ENCODE data around the gene SLC12A6.
"Not testable (repeated sequence)": the region's sequence is repeated elsewhere in the genome, so short reads cannot be mapped to it uniquely, and the experiment has no call there.

SLC12A6 gene

DNA sequence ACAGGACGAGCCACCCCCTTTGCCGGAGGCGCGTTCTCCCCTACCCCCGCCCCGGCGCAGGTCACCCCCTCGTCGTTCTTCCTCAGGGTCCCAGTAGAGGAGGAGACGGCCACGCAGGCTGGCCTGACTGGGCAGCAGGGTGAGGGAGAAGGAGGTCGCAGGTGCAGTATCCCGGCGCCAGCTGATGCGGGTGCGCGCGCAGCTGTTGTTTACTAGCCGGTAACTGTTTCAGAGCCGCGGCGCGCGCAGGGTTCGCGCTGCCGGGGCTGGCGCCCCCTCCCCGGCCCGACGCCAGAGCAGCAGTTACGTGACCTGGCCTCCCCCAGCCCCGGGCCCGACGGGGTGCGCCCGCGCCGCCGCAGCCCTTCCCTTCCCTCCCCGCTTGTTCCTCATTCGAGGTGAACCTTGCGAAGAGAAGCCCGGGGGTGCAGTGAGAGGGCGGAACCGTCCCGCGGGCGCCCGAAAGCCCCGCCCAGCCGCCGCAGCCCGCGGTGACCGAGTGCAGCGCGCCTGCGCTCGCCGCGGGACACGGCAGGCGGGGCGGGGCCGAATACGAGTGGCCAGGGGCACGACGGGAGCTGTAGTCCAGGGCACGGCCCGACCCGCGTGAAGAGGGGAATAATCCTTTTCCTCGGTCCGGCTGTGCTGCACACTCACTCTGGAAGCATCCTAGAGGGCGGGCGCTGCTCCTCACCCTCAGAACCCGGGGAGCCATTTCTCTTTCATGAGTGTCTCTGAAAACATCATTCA is at the start of gene SLC12A6:
Gene SLC12A6, minus strand, starts transcription at position 225 of the 750 bp plus-strand sequence. CDS start 1,101 bp downstream, outside the sequence.
- Histone ChIP-seq H3K4me3 (peak within 1 kb of the TSS; percentile 75), H3K27me3 (ENCODE audit: low read depth) (no peaks in the 10 kb centered on the region), H3K4me1 (peaks cover 28% of the 10 kb centered on the region), H3K9me3 (no peaks in the 10 kb centered on the region), H3K36me3 (replicated peaks) (peaks cover 25% of the 10 kb centered on the region)
- in situ Hi-C loops (cut with MboI; ENCODE audit: low sequenced_read_pairs), result loop anchor here (5.0 kb wide), 1 partner anchor 95 kb away; no protein-coding TSS in a partner anchor
- peak; percentile 88 to 95 for DNase-seq (ENCODE audit: low spot score in 2 of 2)

DNA sequence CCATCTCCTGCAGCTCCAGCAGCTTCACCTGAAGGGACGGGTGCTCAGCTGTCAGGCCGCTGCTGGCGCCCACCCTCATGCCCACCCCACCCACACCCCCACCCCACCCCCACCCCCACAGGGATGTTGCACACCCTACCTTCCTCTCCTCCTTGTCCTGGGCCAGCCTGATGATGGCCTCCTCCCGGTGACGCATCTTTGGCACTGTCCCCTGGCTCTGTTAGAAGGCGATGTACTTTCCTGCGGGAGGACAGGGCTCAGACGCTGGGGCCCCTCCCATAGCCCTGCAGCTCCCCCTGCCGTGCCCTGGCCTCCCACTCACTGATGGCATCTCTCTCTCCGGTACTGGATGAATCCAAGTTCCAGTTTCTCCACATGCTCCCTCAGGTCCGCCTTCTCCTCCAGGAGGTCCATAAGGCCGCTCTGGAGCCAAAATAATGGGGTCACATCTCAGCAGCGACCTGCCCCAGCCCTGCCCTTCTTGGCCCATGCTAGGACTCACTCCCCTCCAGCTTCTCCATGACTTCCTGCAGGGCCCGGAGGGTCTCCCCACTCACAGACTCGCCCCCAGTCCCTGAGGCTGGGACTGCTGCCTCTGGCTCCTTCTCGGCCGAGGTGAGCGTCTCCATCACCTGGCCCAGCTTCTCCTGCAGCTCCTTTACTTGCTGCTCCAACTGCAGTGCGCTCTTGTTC is 44.4 kb upstream of the SLC12A6 start:
- H3K4me3 ChIP-seq; in situ Hi-C loops (cut with MboI; ENCODE audit: low sequenced_read_pairs); H3K36me3 ChIP-seq (replicated peaks); H3K4me1 ChIP-seq; DNase-seq (ENCODE audit: low spot score in 2 of 2); H3K27me3 ChIP-seq (ENCODE audit: low read depth); H3K9me3 ChIP-seq: not testable (repeated sequence)

DNA sequence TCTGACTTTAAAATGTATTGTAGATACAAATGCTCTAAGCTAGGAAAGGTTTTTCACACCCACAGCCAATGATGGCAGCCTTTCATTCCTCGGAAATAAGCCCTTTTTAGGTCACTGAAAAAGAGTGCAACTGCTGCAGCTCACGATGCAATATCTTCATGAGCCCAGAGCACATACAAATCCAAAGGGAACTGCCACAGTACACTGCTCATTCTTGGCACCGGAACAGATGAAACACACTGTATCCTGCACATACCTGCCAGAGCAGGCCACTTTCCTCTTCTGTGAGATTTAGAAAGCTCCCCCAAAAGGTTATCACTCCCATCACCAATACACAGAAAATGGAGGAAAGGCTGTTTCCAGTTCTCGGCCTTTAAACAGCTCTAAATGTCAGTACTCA is 42.9 kb upstream of the SLC12A6 start:
- H3K36me3 ChIP-seq (replicated peaks); H3K9me3 ChIP-seq; H3K4me1 ChIP-seq; H3K27me3 ChIP-seq (ENCODE audit: low read depth); in situ Hi-C loops (cut with MboI; ENCODE audit: low sequenced_read_pairs); H3K4me3 ChIP-seq; DNase-seq (ENCODE audit: low spot score in 2 of 2): not testable (repeated sequence)

DNA sequence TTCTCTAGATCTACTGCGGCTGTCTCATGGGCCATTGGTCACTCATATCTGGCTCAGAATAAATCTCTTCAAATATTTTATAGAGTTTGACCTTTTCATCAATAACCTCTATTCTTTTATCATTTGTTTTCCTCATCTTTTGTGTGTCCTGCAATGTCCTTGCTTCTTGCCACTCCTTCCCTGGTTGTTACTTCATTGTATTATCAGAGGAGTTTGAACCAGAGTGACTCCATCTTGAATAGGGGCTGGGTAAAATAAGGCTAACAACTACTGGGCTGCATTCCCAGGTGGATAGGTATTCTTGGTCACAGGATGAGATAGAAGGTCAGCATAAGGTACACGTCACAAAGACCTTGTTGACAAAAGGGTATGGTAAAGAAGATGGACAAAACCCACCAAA is 39.3 kb upstream of the SLC12A6 start:
- Histone ChIP-seq H3K9me3 (no peaks in the 10 kb centered on the region), H3K27me3 (ENCODE audit: low read depth) (no peaks in the 10 kb centered on the region), H3K36me3 (replicated peaks) (no peaks in the 10 kb centered on the region), H3K4me3 (no peak overlapping the region), H3K4me1 (peaks cover 11% of the 10 kb centered on the region)
- in situ Hi-C loops (cut with MboI; ENCODE audit: low sequenced_read_pairs), result loop anchor here (10.0 kb wide), 1 partner anchor 58 kb away; the partner anchor contains the start of gene GOLGA8A
- no peak for DNase-seq (ENCODE audit: low spot score in 2 of 2)

DNA sequence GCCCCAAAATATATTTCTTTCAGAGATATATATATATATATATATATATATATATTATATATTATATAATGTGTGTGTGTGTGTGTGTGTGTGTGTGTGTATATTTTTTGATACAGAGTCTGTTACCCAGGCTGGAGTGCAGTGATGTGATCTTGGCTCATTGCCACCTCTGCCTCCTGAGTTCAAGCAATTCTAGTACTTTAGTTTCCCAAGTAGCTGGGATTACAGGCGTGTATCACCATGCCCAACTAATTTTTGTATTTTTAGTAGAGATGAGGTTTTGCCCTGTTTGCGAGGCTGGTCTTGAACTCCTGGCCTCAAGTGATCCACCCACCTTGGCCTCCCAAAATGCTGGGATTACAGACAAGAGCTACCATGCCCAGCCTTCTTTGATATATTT is 38.0 kb upstream of the SLC12A6 start:
- peaks cover 11% of the 10 kb centered on the region for H3K4me1 ChIP-seq
- H3K9me3 ChIP-seq; DNase-seq (ENCODE audit: low spot score in 2 of 2); H3K36me3 ChIP-seq (replicated peaks); H3K4me3 ChIP-seq; H3K27me3 ChIP-seq (ENCODE audit: low read depth): not testable (repeated sequence)
- in situ Hi-C loops (cut with MboI; ENCODE audit: low sequenced_read_pairs), result loop anchor here (10.0 kb wide), 1 partner anchor 59 kb away; the partner anchor contains the start of gene GOLGA8A

DNA sequence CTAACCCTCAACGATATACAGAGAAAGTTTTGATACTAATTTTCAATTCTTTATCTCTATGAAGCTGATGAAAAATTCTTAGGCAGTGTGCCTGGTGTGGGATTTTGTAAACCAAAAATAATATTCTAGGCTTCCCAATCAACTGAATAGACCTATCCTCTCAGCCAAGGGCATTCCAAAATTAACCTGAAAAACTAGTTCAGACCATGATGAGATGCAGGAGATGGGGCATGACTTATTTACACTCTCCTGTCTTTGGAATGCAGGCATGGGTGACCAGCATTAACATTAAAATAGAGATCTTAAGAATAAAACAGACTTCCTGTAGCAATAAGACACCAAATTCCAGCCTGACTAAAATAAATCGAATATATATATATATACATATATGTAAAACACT is 37.2 kb upstream of the SLC12A6 start:
- H3K4me1 ChIP-seq, result peaks cover 11% of the 10 kb centered on the region
- no peak overlapping the region for H3K4me3 ChIP-seq
- DNase-seq (ENCODE audit: low spot score in 2 of 2), result peak in 1 of 2 experiments; percentile 44
- no peaks in the 10 kb centered on the region for H3K27me3 ChIP-seq (ENCODE audit: low read depth)
- no peaks in the 10 kb centered on the region for H3K9me3 ChIP-seq
- no peaks in the 10 kb centered on the region for H3K36me3 ChIP-seq (replicated peaks)
- in situ Hi-C loops (cut with MboI; ENCODE audit: low sequenced_read_pairs), result loop anchor here (10.0 kb wide), 1 partner anchor 60 kb away; the partner anchor contains the start of gene GOLGA8A

DNA sequence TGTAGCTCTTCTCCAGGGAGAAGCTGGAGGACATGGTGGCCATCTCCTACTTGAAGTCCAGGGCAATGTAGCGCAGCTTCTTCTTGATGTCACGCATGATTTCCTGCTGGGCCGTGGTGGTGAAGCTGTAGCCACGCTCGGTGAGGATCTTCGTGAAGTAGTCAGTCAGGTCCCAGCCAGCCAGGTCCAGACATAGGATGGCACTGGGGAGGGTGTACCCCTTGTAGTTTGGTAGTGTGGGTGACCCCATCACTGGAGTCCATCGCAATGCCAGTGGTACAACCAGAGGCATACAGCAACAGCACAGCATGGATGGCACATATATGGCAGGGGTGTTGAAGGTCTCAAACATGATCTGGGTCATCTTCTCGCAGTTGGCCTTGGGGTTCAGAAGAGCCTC is 36.4 kb upstream of the SLC12A6 start:
- Histone ChIP-seq H3K9me3 (no peaks in the 10 kb centered on the region), H3K4me1 (peaks cover 11% of the 10 kb centered on the region), H3K36me3 (replicated peaks) (no peaks in the 10 kb centered on the region), H3K4me3 (no peak overlapping the region), H3K27me3 (ENCODE audit: low read depth) (no peaks in the 10 kb centered on the region)
- in situ Hi-C loops (cut with MboI; ENCODE audit: low sequenced_read_pairs), result loop anchor here (10.0 kb wide), 1 partner anchor 61 kb away; the partner anchor contains the start of gene GOLGA8A
- DNase-seq (ENCODE audit: low spot score in 2 of 2), result no peak

DNA sequence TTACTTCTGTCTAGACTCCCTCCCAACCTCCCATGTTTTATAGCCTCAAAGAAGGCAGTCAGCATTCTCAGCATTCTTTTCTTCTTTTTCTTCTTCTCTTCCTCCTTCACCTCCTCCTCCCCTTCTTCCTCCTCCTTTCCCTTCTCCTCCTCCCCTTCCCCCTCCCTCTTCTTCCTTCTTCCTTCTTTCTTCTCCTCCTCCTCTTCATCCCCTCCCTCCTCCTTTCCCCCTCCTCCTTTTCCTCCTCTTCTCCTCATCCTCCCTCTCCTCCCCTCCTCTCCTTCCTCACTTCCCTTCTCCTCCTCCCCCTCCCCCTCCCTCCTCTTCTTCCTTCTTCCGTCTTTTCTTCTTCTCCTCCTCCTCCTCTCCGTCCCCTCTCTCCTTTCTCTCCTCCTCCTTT is 33.1 kb upstream of the SLC12A6 start:
- H3K4me1 ChIP-seq, result peaks cover 21% of the 10 kb centered on the region
- in situ Hi-C loops (cut with MboI; ENCODE audit: low sequenced_read_pairs), result loop anchor here (10.0 kb wide), 1 partner anchor 64 kb away; the partner anchor contains the start of gene GOLGA8A
- DNase-seq (ENCODE audit: low spot score in 2 of 2), result no peak
- no peaks in the 10 kb centered on the region for H3K9me3 ChIP-seq
- H3K27me3 ChIP-seq (ENCODE audit: low read depth), result no peaks in the 10 kb centered on the region
- H3K4me3 ChIP-seq, result no peak overlapping the region
- no peaks in the 10 kb centered on the region for H3K36me3 ChIP-seq (replicated peaks)

DNA sequence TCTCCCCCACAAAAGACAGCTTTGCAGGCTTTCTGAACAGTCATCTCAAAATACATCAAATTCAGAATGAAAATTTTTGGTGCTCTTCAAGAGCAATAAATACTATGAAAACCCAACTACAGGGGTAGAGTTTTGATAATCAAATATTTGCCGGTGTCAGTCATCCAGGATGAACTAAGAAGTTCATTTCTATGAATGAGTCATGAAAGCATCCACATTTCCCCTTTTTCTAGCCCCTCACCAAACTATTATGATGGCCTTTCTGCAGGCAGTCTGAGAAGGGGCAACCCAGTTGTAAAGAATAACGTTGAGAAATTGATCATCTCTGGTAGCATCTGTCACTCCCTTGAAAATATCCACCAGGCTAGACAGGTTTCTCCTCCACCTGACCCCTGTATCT is 32.5 kb upstream of the SLC12A6 start:
- H3K4me3 ChIP-seq, result no peak overlapping the region
- peaks cover 20% of the 10 kb centered on the region for H3K4me1 ChIP-seq
- no peaks in the 10 kb centered on the region for H3K27me3 ChIP-seq (ENCODE audit: low read depth)
- H3K36me3 ChIP-seq (replicated peaks), result no peaks in the 10 kb centered on the region
- in situ Hi-C loops (cut with MboI; ENCODE audit: low sequenced_read_pairs), result loop anchor here (10.0 kb wide), 1 partner anchor 65 kb away; the partner anchor contains the start of gene GOLGA8A
- no peaks in the 10 kb centered on the region for H3K9me3 ChIP-seq
- DNase-seq (ENCODE audit: low spot score in 2 of 2), result no peak

DNA sequence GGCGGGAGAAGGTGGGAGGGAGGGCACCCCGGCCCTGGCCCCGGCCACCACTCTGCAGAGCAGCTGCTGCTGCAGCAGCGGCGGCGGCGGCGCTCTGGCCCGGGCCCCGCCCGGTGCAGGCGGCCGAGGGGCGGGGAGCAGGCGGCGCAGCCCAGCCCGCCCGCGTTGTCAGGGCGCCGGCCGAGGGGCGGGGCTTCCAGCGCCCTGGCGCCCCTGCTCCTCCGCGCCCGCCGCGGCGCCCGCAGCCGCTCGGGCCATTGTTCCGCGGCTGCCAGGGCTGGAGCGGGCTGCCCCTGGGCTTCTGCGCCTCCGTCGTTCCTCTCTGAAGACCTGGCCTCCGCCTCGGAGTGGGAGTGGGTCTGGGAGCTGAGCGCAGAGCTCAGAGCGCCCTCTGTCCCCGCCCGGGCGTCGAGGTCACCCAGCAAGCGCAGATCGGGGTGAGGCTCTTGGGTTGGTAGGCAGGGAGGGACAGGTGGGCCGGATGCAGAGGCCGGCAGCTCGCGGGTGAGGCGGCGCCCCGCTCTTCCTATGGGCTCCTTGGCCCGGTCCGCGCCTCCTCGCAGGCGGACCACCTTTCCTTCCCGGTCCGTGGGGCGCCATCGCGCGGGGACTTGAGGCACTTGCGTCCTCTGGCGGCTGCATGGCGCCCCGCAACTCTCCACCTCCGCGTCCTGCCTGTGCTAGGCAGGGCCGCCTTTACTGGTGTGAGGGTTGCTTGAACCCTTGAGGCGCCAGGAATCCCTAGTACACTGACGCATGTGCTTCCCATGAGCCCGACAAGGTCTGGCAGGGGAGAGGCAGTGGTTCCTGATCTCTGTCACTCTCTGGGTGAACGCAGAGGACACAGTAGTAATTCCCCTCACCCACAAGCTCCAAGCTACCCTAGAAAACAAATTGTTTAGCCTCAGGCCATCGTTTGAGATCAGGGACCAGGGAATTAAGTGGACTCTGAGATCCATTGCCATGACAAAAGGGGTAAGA is 29.8 kb upstream of the SLC12A6 start, which contains the start of gene LPCAT4:
Gene LPCAT4, minus strand, starts transcription at position 96 of the 981 bp plus-strand sequence. CDS start 96 bp downstream, outside the sequence.
- in situ Hi-C loops (cut with MboI; ENCODE audit: low sequenced_read_pairs), result loop anchor here (10.0 kb wide), 1 partner anchor 263 kb away; the partner anchor contains the start of genes EMC7 and PGBD4
- H3K9me3 ChIP-seq, result no peaks in the 10 kb centered on the region

DNA sequence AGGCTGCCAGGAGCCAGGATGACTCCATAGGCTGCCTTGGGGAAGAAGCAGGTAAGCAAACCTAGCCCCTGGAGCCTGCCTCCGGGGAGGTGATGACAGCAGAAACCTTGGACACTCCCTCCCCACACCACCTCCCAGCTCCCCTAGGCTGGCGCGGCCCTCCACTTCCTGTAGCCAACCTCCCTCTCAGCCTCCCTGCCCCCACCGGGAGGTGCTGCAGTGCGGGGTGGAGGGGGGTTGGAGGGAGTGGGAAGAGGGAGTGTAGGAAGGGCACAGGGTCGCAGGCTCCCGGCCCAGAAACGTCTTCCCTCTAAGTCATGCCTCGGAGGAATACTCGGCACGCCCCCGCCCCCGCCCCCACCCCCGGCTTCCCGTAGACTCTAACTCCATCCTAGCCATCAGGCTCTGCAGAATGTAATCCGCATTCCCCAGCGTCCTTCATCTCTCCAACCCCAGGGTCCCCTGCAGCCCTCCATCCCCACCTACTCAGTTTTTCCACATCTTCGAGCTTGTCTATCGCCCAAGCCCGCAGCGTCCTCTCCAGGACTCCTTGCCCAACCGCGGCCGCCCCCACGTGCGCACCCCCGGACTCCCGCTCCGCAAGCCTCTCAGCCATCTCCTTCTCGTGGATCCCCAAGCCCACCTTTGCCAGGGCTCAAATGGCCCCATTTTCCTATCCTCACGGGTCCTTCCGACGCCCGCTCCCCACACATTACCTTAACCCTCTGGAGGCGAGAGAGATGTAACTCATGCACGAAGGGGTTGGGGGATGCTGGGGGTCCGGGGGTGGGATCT is 28.9 kb upstream of the SLC12A6 start:
- peak; percentile 64 to 87 for DNase-seq (ENCODE audit: low spot score in 2 of 2)
- Histone ChIP-seq H3K4me1 (peaks cover 13% of the 10 kb centered on the region), H3K36me3 (replicated peaks) (peaks cover 13% of the 10 kb centered on the region), H3K9me3 (no peaks in the 10 kb centered on the region), H3K4me3 (peak overlapping the region; percentile 65), H3K27me3 (ENCODE audit: low read depth) (no peaks in the 10 kb centered on the region)
- in situ Hi-C loops (cut with MboI; ENCODE audit: low sequenced_read_pairs), result loop anchor here (10.0 kb wide), 1 partner anchor 262 kb away; the partner anchor contains the start of genes EMC7 and PGBD4

More for the DNA sequence above, 29.8 kb upstream of the SLC12A6 start, which contains the start of gene LPCAT4:
- Histone ChIP-seq H3K4me1 (peaks cover 13% of the 10 kb centered on the region), H3K4me3 (peak within 1 kb of the TSS; percentile 65), H3K27me3 (ENCODE audit: low read depth) (no peaks in the 10 kb centered on the region), H3K36me3 (replicated peaks) (peaks cover 6% of the 10 kb centered on the region)
- peak; percentile 83 to 91 for DNase-seq (ENCODE audit: low spot score in 2 of 2)

DNA sequence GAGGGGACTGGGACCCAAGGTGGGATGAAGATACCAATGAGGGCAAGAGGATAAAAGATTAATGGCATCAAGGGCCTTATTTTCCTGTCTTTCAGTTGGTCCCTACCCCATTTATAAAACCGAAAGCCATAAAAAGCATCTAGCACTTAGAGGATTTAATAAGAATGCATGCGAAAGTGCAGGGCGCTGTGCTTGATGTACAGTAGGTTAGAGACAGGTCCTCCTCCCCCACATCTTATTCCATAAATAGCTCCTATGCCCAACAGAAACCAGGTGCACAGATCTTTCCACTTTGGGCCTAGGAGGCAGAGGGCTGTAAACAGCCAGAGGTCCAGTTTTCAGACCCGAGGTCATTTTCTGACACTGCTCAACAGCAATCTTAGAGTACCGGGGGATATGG is 28.3 kb upstream of the SLC12A6 start:
- in situ Hi-C loops (cut with MboI; ENCODE audit: low sequenced_read_pairs), result loop anchor here (10.0 kb wide), 1 partner anchor 261 kb away; the partner anchor contains the start of genes EMC7 and PGBD4
- Histone ChIP-seq H3K4me3 (peak overlapping the region; percentile 65), H3K9me3 (no peaks in the 10 kb centered on the region), H3K36me3 (replicated peaks) (peaks cover 19% of the 10 kb centered on the region), H3K27me3 (ENCODE audit: low read depth) (no peaks in the 10 kb centered on the region), H3K4me1 (peaks cover 13% of the 10 kb centered on the region)
- no peak for DNase-seq (ENCODE audit: low spot score in 2 of 2)
